NCI-H446 (cell line): ENCODE data around the gene CYP1B1.
"Not testable (repeated sequence)": the region's sequence is repeated elsewhere in the genome, so short reads cannot be mapped to it uniquely, and the experiment has no call there.

Source experiments
- DNase-seq, 2 experiments: peaks; one replicate each; lab custom pipeline; 2025; lab: John Stamatoyannopoulos, UW

CYP1B1 gene

GRCh38 chr2:38098421-38099098 is 22.6 kb upstream of the CYP1B1 start:
- DNase-seq: peak in 1 of 2 experiments; percentile 30

GRCh38 chr2:38097988-38098385 is 22.0 kb upstream of the CYP1B1 start:
- no peak for DNase-seq

- DNase-seq: no peak
Measured at GRCh38 chr2:38097258-38097987, 21.5 kb upstream of the CYP1B1 start.

- DNase-seq: no peak
Measured at GRCh38 chr2:38095996-38096861, 20.3 kb upstream of the CYP1B1 start.

- DNase-seq: peak in 1 of 2 experiments; percentile 24
Measured at GRCh38 chr2:38095079-38095995, 19.4 kb upstream of the CYP1B1 start.

GRCh38 chr2:38093527-38094165 is 17.7 kb upstream of the CYP1B1 start:
- peak in 1 of 2 experiments; percentile 6 for DNase-seq

GRCh38 chr2:38092196-38092902 is 16.4 kb upstream of the CYP1B1 start:
- peak; percentile 57 to 68 for DNase-seq

GRCh38 chr2:38091760-38092159 is 15.8 kb upstream of the CYP1B1 start:
- peak; percentile 68 to 78 for DNase-seq

- DNase-seq: peak; percentile 31 to 73
Measured at GRCh38 chr2:38090928-38091327, 15.0 kb upstream of the CYP1B1 start.

- not testable (repeated sequence) for DNase-seq
Measured at GRCh38 chr2:38090212-38090611, 14.3 kb upstream of the CYP1B1 start.

- not testable (repeated sequence) for DNase-seq
Measured at GRCh38 chr2:38085998-38086698, 10.2 kb upstream of the CYP1B1 start.

- DNase-seq: not testable (repeated sequence)
Measured at GRCh38 chr2:38084556-38084955, 8.6 kb upstream of the CYP1B1 start.

GRCh38 chr2:38082727-38083126 is 6.8 kb upstream of the CYP1B1 start:
- DNase-seq: not testable (repeated sequence)

GRCh38 chr2:38080346-38080745 is 4.4 kb upstream of the CYP1B1 start:
- DNase-seq: no peak

- DNase-seq: no peak
Measured at GRCh38 chr2:38079116-38080052, 3.4 kb upstream of the CYP1B1 start.

GRCh38 chr2:38077431-38077769 is 1.4 kb upstream of the CYP1B1 start:
- DNase-seq: no peak

GRCh38 chr2:38076710-38077430 is 919 bp upstream of the CYP1B1 start:
- DNase-seq: no peak

- DNase-seq: peak in 1 of 2 experiments; percentile 42
Measured at GRCh38 chr2:38076152-38076709, 280 bp upstream of the CYP1B1 start.
